Lung (tissue), 12 donors: ENCODE results near the gene IGDCC3. TPM values are rescaled to one million over a fixed set of nuclear protein-coding genes. Genes with fewer than 3 reads are reported as not detected.

ENCODE experiments used
- ATAC-seq: fragments of 200-7000 bp; cut with Tn5 transposase; one replicate; pipeline ENCODE4 v1.9.1; 2020; ENCODE audit warnings: moderate number of reproducible peaks; ENCODE audit not compliant: insufficient read depth, low FRiP score
- DNase-seq, 3 donors: peaks; one replicate each; pipeline ENCODE4 v3.0.0-alpha.2; 2013 to 2017
- H3K27ac ChIP-seq, 2 donors: one replicate each; pipeline ENCODE4 v1.5.1; 2013; ENCODE audit warnings: mild to moderate bottlenecking in 2 of 2, moderate library complexity in 2 of 2, control low read depth in 1 of 2, inconsistent platforms in 1 of 2, low read depth in 1 of 2, low read length in 1 of 2
- H3K27me3 ChIP-seq, 3 donors: one replicate each; pipeline ENCODE4 v1.5.1; 2013; ENCODE audit warnings: low read length in 2 of 3; ENCODE audit not compliant: control insufficient read depth in 3 of 3, insufficient read depth in 3 of 3
- H3K36me3 ChIP-seq, 4 donors: one replicate each; pipeline ENCODE4 v1.5.1; 2013; ENCODE audit warnings: low read length in 4 of 4, mild to moderate bottlenecking in 1 of 4, moderate library complexity in 1 of 4; ENCODE audit not compliant: control insufficient read depth in 4 of 4, insufficient read depth in 4 of 4
- H3K4me1 ChIP-seq, 5 donors: one replicate each; pipeline ENCODE4 v1.5.1; 2013; ENCODE audit warnings: low read length in 5 of 5, mild to moderate bottlenecking in 2 of 5, moderate library complexity in 1 of 5; ENCODE audit not compliant: control insufficient read depth in 5 of 5, insufficient read depth in 5 of 5
- H3K4me3 ChIP-seq: one replicate; pipeline ENCODE4 v1.5.1; 2013; ENCODE audit warnings: mild to moderate bottlenecking, control low read depth, moderate library complexity
- H3K9ac ChIP-seq, 2 donors: one replicate each; pipeline ENCODE4 v1.5.1; 2013; ENCODE audit warnings: low read length in 2 of 2, control low read depth in 1 of 2; ENCODE audit not compliant: insufficient read depth in 1 of 2
- H3K9me3 ChIP-seq, 4 donors: one replicate each; pipeline ENCODE4 v1.5.1; 2013; ENCODE audit warnings: low read length in 3 of 4, mild to moderate bottlenecking in 1 of 4, moderate library complexity in 1 of 4; ENCODE audit not compliant: control insufficient read depth in 4 of 4, insufficient read depth in 3 of 4
- CTCF ChIP-seq: IDR thresholded peaks from 2 replicates; pipeline ENCODE4 v1.5.1; 2012; ENCODE audit warnings: mild to moderate bottlenecking; ENCODE audit errors: control extremely low read depth, extremely low read depth
- WGBS, 2 donors: extraction: QIAGEN DNeasy Blood & Tissue Kit; methylation state at CpG; one replicate each; pipeline ENCODE4 v1.1.7; 2013; 5-methylcytosine and 5-hydroxymethylcytosine counted together
- polyA plus RNA-seq, 2 donors: library from polyadenylated mRNA; stranded (reverse); fragments of 200-250 nt; gene quantifications; one replicate each; pipeline ENCODE4 v1.2.1, GENCODE V29; 2013
- total RNA-seq, 2 donors: library from RNA; depleted of rRNA in 1 of 2; stranded (reverse); fragments of >200 nt in 1 of 2; gene quantifications; one replicate each; pipeline ENCODE4 v1.2.1, GENCODE V29; 2014 to 2021
- donor health status: control.
- donor health status: control.
- donor health status: Bipolar disorder and iron deficiency.
- donor health status: healthy.
- donor health status: DM: yes; HTN: yes; CAD: no.

IGDCC3 gene
- total and polyA plus RNA-seq, 4 donors, result 0.09 to 1.3 TPM; not detected in 2

GRCh38 chr15:65329288-65329983 lies 48.4 kb downstream of the IGDCC3 start:
- Histone ChIP-seq H3K4me3 (no peak overlapping the region), H3K27me3 (no peaks in the 10 kb centered on the region), H3K36me3 (peaks cover 0 to 25% (median 2%) of the 10 kb centered on the region in 4 donors), H3K4me1 (peaks cover 0 to 13% (median 5%) of the 10 kb centered on the region in 5 donors), H3K9ac (no peak overlapping the region), H3K9me3 (no peaks in the 10 kb centered on the region), H3K27ac (no peak overlapping the region)
- ATAC-seq, result no peak
- no peak for DNase-seq
- no peak for TF ChIP-seq CTCF
- WGBS, 2 donors, result 89 to 94% methylated on average over 21 of the region's 21 CpGs

- H3K9me3 ChIP-seq, result no peaks in the 10 kb centered on the region
- no peak overlapping the region for H3K27ac ChIP-seq
- H3K9ac ChIP-seq, result no peak overlapping the region
- no peak overlapping the region for H3K4me3 ChIP-seq
- no peak for DNase-seq
- H3K27me3 ChIP-seq, result no peaks in the 10 kb centered on the region
- H3K4me1 ChIP-seq, result peaks cover 0 to 8% (median 5%) of the 10 kb centered on the region in 5 donors
- TF ChIP-seq CTCF, result no peak
- peaks cover 0 to 25% (median 2%) of the 10 kb centered on the region in 4 donors for H3K36me3 ChIP-seq
- 90 to 92% methylated on average over 21 of the region's 21 CpGs for WGBS, 2 donors
- no peak for ATAC-seq
Measured at GRCh38 chr15:65328506-65329287, 49.1 kb downstream of the IGDCC3 start.

DNA sequence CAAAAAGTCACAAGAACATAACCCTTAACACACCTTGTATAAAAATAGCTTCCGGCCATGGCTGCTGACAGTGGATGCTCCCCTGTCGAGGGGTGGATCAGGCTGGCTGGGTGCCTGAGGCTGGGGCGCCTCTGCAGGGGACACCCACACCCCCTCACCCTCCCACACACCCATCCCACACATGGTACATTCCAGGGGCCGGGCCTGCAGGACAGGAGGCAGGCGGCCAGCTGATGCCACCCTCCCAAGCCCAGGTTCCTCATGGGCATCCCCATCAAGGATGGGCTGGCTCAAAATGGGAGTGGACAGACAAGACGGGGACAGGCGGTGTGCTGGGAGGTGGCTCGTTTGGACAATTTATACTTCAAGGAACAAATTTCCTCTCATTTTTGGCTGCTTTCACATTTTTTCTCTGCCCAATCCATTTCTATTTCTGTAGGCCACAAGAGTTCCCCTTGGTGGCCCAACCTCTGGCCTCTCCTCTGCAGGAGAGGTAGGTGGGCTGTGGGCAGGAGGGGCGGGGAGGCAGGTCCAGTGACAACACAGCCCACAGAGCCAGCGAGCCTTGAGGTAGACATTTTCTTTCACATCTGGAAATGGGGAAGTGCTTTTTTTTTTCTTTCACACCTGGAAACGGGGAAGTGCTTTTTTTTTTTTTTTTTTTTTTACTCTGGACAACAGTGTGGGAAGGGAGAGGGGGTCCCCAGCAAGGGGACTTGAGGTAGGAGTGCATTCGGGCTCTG lies 50.0 kb downstream of the IGDCC3 start:
- Histone ChIP-seq H3K27me3 (no peaks in the 10 kb centered on the region), H3K4me1 (peaks cover 0 to 13% (median 5%) of the 10 kb centered on the region in 5 donors), H3K4me3 (no peak overlapping the region), H3K9ac (no peak overlapping the region), H3K36me3 (peaks cover 0 to 25% (median 2%) of the 10 kb centered on the region in 4 donors), H3K27ac (no peak overlapping the region), H3K9me3 (no peaks in the 10 kb centered on the region)
- TF ChIP-seq CTCF, result no peak
- ATAC-seq (no peak), DNase-seq (no peak)
- WGBS, 2 donors, result 76 to 81% methylated on average over 12 of the region's 12 CpGs
